ENCODE results near the gene CDK6.

DNA sequence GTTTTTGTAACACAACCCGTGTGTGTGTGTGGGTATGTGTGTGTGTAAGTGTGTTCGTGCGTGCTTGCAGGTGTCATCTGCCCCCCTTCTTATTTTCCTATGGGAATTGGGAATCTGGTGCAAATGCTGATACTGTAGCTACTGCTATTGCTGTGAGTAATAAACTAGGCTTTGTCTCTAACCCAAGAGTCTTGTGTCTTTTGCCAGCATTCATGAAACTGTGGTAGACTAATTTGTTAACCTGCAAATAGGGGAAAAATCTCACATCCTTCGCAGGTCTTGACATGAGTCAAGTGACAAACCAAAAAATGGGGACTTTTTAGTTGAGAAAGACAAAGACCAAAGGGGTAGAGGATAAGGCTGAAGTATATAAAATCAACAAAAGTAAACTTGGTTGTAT lies 188.3 kb downstream of the CDK6 start:
- TF ChIP-seq, protein P1, sequence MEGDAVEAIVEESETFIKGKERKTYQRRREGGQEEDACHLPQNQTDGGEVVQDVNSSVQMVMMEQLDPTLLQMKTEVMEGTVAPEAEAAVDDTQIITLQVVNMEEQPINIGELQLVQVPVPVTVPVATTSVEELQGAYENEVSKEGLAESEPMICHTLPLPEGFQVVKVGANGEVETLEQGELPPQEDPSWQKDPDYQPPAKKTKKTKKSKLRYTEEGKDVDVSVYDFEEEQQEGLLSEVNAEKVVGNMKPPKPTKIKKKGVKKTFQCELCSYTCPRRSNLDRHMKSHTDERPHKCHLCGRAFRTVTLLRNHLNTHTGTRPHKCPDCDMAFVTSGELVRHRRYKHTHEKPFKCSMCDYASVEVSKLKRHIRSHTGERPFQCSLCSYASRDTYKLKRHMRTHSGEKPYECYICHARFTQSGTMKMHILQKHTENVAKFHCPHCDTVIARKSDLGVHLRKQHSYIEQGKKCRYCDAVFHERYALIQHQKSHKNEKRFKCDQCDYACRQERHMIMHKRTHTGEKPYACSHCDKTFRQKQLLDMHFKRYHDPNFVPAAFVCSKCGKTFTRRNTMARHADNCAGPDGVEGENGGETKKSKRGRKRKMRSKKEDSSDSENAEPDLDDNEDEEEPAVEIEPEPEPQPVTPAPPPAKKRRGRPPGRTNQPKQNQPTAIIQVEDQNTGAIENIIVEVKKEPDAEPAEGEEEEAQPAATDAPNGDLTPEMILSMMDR (IDR thresholded peaks at IDR 0.05): no peak
- TF ChIP-seq POLR2A (IDR thresholded peaks at IDR 0.05) (no peak), EP300 (IDR thresholded peaks at IDR 0.05) (no peak), POLR2AphosphoS5 (IDR thresholded peaks at IDR 0.05) (no peak)

Data from gastroesophageal sphincter (tissue), 3 donors.